Keratinocyte (primary cell): ENCODE data around the gene CAND2. TPM values are rescaled to one million over a fixed set of nuclear protein-coding genes. Genes with fewer than 3 reads are reported as not detected.

Experiments used
- DNase-seq: peaks from one replicate; pipeline ENCODE4 v3.0.0-alpha.2; 2011; ENCODE audit warnings: low read depth, missing footprints, low spot score
- FAIRE-seq: peaks from 2 replicates; lab custom pipeline; 2011; peaks lifted over from hg19 to GRCh38; lab: Jason Lieb, UNC
- H2AFZ ChIP-seq: 2 replicates; pipeline ENCODE4 v1.6.0; 2012; ENCODE audit warnings: low read length, control low read depth, inconsistent platforms; ENCODE audit not compliant: control insufficient read depth
- H3K27ac ChIP-seq: 2 replicates; pipeline ENCODE4 v1.5.1; 2011; ENCODE audit warnings: low read length; ENCODE audit not compliant: control insufficient read depth, insufficient read depth
- H3K27me3 ChIP-seq: 3 replicates; pipeline ENCODE4 v1.6.0; 2011; ENCODE audit warnings: low read length; ENCODE audit not compliant: control insufficient read depth, insufficient read depth; ENCODE audit errors: extremely low read depth
- H3K36me3 ChIP-seq, 2 experiments: 2 replicates in 1 of 2; 3 replicates in 1 of 2; pipeline ENCODE4 v1.5.1; 2011; ENCODE audit warnings: low read length in 2 of 2, mild to moderate bottlenecking in 1 of 2; ENCODE audit not compliant: control insufficient read depth in 2 of 2, insufficient read depth in 2 of 2; ENCODE audit errors: extremely low read depth in 1 of 2
- H3K4me1 ChIP-seq: 3 replicates; pipeline ENCODE4 v1.5.1; 2011; ENCODE audit warnings: low read length; ENCODE audit not compliant: control insufficient read depth, insufficient read depth; ENCODE audit errors: extremely low read depth
- H3K4me2 ChIP-seq: 3 replicates; pipeline ENCODE4 v1.6.0; 2011; ENCODE audit warnings: low read depth, low read length; ENCODE audit not compliant: control insufficient read depth, insufficient read depth; ENCODE audit errors: extremely low read depth
- H3K4me3 ChIP-seq, 3 experiments: fragments of 200-600 bp in 1 of 3; sonication (generic) in 1 of 3; 2 replicates in 2 of 3; 3 replicates in 1 of 3; pipeline ENCODE4 v1.5.1; 2011 to 2016; ENCODE audit warnings: low read length in 3 of 3, mild to moderate bottlenecking in 3 of 3, control low read depth in 2 of 3, inconsistent platforms in 1 of 3, low read depth in 1 of 3, mixed read lengths in 1 of 3, mixed run types in 1 of 3, moderate library complexity in 1 of 3; ENCODE audit not compliant: control insufficient read depth in 2 of 3, insufficient read depth in 2 of 3; ENCODE audit errors: extremely low read depth in 1 of 3
- H3K79me2 ChIP-seq: 2 replicates; pipeline ENCODE4 v1.6.0; 2012; ENCODE audit warnings: low read length; ENCODE audit not compliant: control insufficient read depth, insufficient read depth
- H3K9ac ChIP-seq: 3 replicates; pipeline ENCODE4 v1.6.0; 2011; ENCODE audit warnings: low read length; ENCODE audit not compliant: control insufficient read depth, insufficient read depth; ENCODE audit errors: extremely low read depth
- H3K9me1 ChIP-seq: 3 replicates; pipeline ENCODE4 v1.6.0; 2011; ENCODE audit warnings: low read length; ENCODE audit not compliant: control insufficient read depth, insufficient read depth; ENCODE audit errors: extremely low read depth
- H3K9me3 ChIP-seq: 2 replicates; pipeline ENCODE4 v1.5.1; 2012; ENCODE audit warnings: low read depth, low read length; ENCODE audit not compliant: control insufficient read depth
- H4K20me1 ChIP-seq: 3 replicates; pipeline ENCODE4 v1.6.0; 2011; ENCODE audit warnings: low read length; ENCODE audit not compliant: control insufficient read depth, insufficient read depth; ENCODE audit errors: extremely low read depth
- CTCF ChIP-seq, 3 experiments: IDR thresholded peaks in 1 of 3; conservative IDR thresholded peaks in 1 of 3; optimal IDR thresholded peaks in 1 of 3; 2 replicates in 2 of 3; 3 replicates in 1 of 3; pipeline versions ENCODE3 to v1.5.1; 2011; ENCODE audit warnings: low read length in 3 of 3, mild to moderate bottlenecking in 3 of 3, moderate library complexity in 2 of 3, control low read depth in 1 of 3, inconsistent platforms in 1 of 3; ENCODE audit not compliant: insufficient read depth in 2 of 3; ENCODE audit errors: extremely low read depth in 1 of 3
- EZH2 ChIP-seq: IDR thresholded peaks from one replicate; pipeline ENCODE4 v1.6.1; 2012; ENCODE audit warnings: inconsistent platforms, mild to moderate bottlenecking, low read length, moderate library complexity
- dilution Hi-C: fragments of 300-500 bp; cut with MboI; formaldehyde crosslinking; loops from one replicate; pipeline ENCODE4 v1.7.0; 2020; ENCODE audit warnings: low sequenced_read_pairs; ENCODE audit not compliant: extremely low pct_ligation_motif_present
- polyA plus RNA-seq, 5 experiments: library from polyadenylated mRNA; depleted of rRNA in 3 of 5; stranded (reverse) in 3 of 5; stranded (forward) in 1 of 5; unstranded in 1 of 5; fragments of >200 nt; gene quantifications; 1 replicate in 1 of 5; 2 replicates in 3 of 5; 3 replicates in 1 of 5; pipeline versions ENCODE4 v1.2.1 to v1.2.3, GENCODE V29; 2011 to 2012; ENCODE audit warnings: missing spikeins in 2 of 5, low read depth in 1 of 5, low replicate concordance in 1 of 5

The CAND2 gene
- polyA plus RNA-seq, 1 donor (not counting 4 experiments of a cell fraction or from before 2014, with no cell fraction given) = 0.05 TPM

GRCh38 chr3:12772462-12772861 lies 24.0 kb upstream of the CAND2 start:
- TF ChIP-seq EZH2 = no peak
- no peak for TF ChIP-seq CTCF (optimal IDR thresholded peaks at IDR 0.05 in 1 of 3, IDR thresholded peaks at IDR 0.05 in 1 of 3, conservative IDR thresholded peaks at IDR 0.05 in 1 of 3; ENCODE audit: extremely low read depth in 1 of 3, insufficient read depth in 2 of 3, low read length in 3 of 3)
- H4K20me1 ChIP-seq = no peaks in the 10 kb centered on the region
- H3K9ac ChIP-seq = no peak overlapping the region
- H3K79me2 ChIP-seq = no peaks in the 10 kb centered on the region
- FAIRE-seq (no peak), DNase-seq (no peak)
- H3K4me1 ChIP-seq = no peaks in the 10 kb centered on the region
- no peak overlapping the region for H3K4me2 ChIP-seq
- no peak overlapping the region for H3K4me3 ChIP-seq
- no peak overlapping the region for H2AFZ ChIP-seq
- H3K27ac ChIP-seq = no peak overlapping the region
- no peaks in the 10 kb centered on the region for H3K36me3 ChIP-seq
- no peaks in the 10 kb centered on the region for H3K27me3 ChIP-seq
- dilution Hi-C loops = no loop called here
- H3K9me3 ChIP-seq = no peaks in the 10 kb centered on the region
- no peaks in the 10 kb centered on the region for H3K9me1 ChIP-seq

- Histone ChIP-seq H3K4me1 (no peaks in the 10 kb centered on the region), H3K36me3 (no peaks in the 10 kb centered on the region), H2AFZ (no peak overlapping the region), H3K9me3 (no peaks in the 10 kb centered on the region), H3K79me2 (no peaks in the 10 kb centered on the region), H3K9me1 (no peaks in the 10 kb centered on the region), H4K20me1 (no peaks in the 10 kb centered on the region), H3K4me2 (no peak overlapping the region), H3K27ac (no peak overlapping the region), H3K4me3 (no peak overlapping the region), H3K27me3 (no peaks in the 10 kb centered on the region), H3K9ac (no peak overlapping the region)
- no peak for TF ChIP-seq EZH2
- TF ChIP-seq CTCF (optimal IDR thresholded peaks at IDR 0.05 in 1 of 3, IDR thresholded peaks at IDR 0.05 in 1 of 3, conservative IDR thresholded peaks at IDR 0.05 in 1 of 3; ENCODE audit: extremely low read depth in 1 of 3, insufficient read depth in 2 of 3, low read length in 3 of 3) = no peak
- DNase-seq (no peak), FAIRE-seq (no peak)
- dilution Hi-C loops = no loop called here
These were observed 23.3 kb upstream of the CAND2 start for GRCh38 chr3:12773030-12773709.
